T-helper 22 cell (primary cell): ENCODE data around the gene DOHH.

Experiments used
- DNase-seq: peaks from one replicate; pipeline ENCODE4 v3.0.0-alpha.2; 2020; ENCODE audit warnings: low read depth

The DOHH gene

GRCh38 chr19:3500429-3501101, at the start of gene DOHH:
DOHH (minus strand) TSS chr19:3500674; CDS start chr19:3496814, 3,860 bp downstream.
- DNase-seq = peak; percentile 87

GRCh38 chr19:3549816-3550215, 49.3 kb upstream of the DOHH start:
- DNase-seq = no peak

- DNase-seq = no peak
Observed at GRCh38 chr19:3548606-3549005, 48.1 kb upstream of the DOHH start.

GRCh38 chr19:3547767-3548282, 47.4 kb upstream of the DOHH start:
- DNase-seq = no peak

- DNase-seq = no peak
Observed at GRCh38 chr19:3547301-3547731, 46.8 kb upstream of the DOHH start.

GRCh38 chr19:3546119-3546518, 45.6 kb upstream of the DOHH start:
- DNase-seq = no peak

GRCh38 chr19:3545669-3546034, 45.2 kb upstream of the DOHH start:
- no peak for DNase-seq

- peak; percentile 48 for DNase-seq
Observed at GRCh38 chr19:3544742-3545668, 44.5 kb upstream of the DOHH start.

- no peak for DNase-seq
Observed at GRCh38 chr19:3544058-3544376, 43.5 kb upstream of the DOHH start.

GRCh38 chr19:3543150-3544057, 42.9 kb upstream of the DOHH start:
- DNase-seq = no peak

- DNase-seq = no peak
Observed at GRCh38 chr19:3539756-3540118, 39.3 kb upstream of the DOHH start.

- DNase-seq = no peak
Observed at GRCh38 chr19:3538965-3539755, 38.7 kb upstream of the DOHH start, which contains the start of gene TEKTIP1. TEKTIP1 (plus strand) TSS chr19:3539174; CDS start chr19:3539178, 4 bp downstream.

- no peak for DNase-seq
Observed at GRCh38 chr19:3538258-3538929, 37.9 kb upstream of the DOHH start.

GRCh38 chr19:3537438-3538240, 37.2 kb upstream of the DOHH start:
- DNase-seq = no peak

GRCh38 chr19:3537101-3537437, 36.6 kb upstream of the DOHH start:
- DNase-seq = no peak

GRCh38 chr19:3536429-3537100, 36.1 kb upstream of the DOHH start:
- no peak for DNase-seq

GRCh38 chr19:3535981-3536380, 35.5 kb upstream of the DOHH start:
- no peak for DNase-seq

- no peak for DNase-seq
Observed at GRCh38 chr19:3535563-3535965, 35.1 kb upstream of the DOHH start.

- DNase-seq = no peak
Observed at GRCh38 chr19:3535235-3535535, 34.7 kb upstream of the DOHH start.
